Ovary (tissue), 9 donors: ENCODE data around the gene PTPRO. TPM values are rescaled to one million over a fixed set of nuclear protein-coding genes. Genes with fewer than 3 reads are reported as not detected.

ENCODE experiments used
- DNase-seq, 5 donors: peaks; one replicate each; pipeline ENCODE4 v3.0.0-alpha.2; 2019 to 2020
- H3K27ac ChIP-seq, 2 donors: fragments of 200-600 bp; one replicate each; pipeline versions ENCODE4 v1.5.1 to v1.8.0; 2019 to 2022
- H3K27me3 ChIP-seq: fragments of 200-600 bp; one replicate; pipeline ENCODE4 v1.8.0; 2022
- H3K36me3 ChIP-seq: fragments of 200-600 bp; sonication (generic); one replicate; pipeline ENCODE4 v1.5.1; 2019
- H3K4me1 ChIP-seq: one replicate; pipeline ENCODE4 v1.8.1; 2013; ENCODE audit warnings: mild to moderate bottlenecking, moderate library complexity; ENCODE audit not compliant: insufficient read depth
- H3K4me3 ChIP-seq: fragments of 200-600 bp; sonication (generic); one replicate; pipeline ENCODE4 v1.5.1; 2017
- H3K9me3 ChIP-seq, 2 donors: fragments of 200-600 bp in 1 of 2; sonication (generic) in 1 of 2; one replicate each; pipeline versions ENCODE4 v1.5.1 to v1.8.1; 2013 to 2019; ENCODE audit warnings: mild to moderate bottlenecking in 1 of 2, moderate library complexity in 1 of 2
- EP300 ChIP-seq: sonication (generic); formaldehyde crosslinking; IDR thresholded peaks from one replicate; pipeline ENCODE4 v1.6.1; 2017; ENCODE audit warnings: antibody characterized with exemption
- POLR2A ChIP-seq: fragments of 450-650 bp; IDR thresholded peaks from one replicate; pipeline ENCODE4 v1.6.1; 2017; ENCODE audit warnings: antibody characterized with exemption, mild to moderate bottlenecking, moderate library complexity
- WGBS, 3 donors: extraction: QIAGEN DNeasy Blood & Tissue Kit in 1 of 3; methylation state at CpG; one replicate each; pipeline versions ENCODE4 v1.1.5 to v1.1.7; 2013 to 2017; 5-methylcytosine and 5-hydroxymethylcytosine counted together
- intact Hi-C, 4 donors: fragments of 100-400 bp; cut with DNase I; formaldehyde crosslinking; loops; one replicate each; pipeline versions ENCODE4 v1.11.0 to v1.15.1; 2022 to 2023
- polyA plus RNA-seq, 2 donors: library from polyadenylated mRNA; stranded (reverse); fragments of 200-250 nt in 1 of 2; fragments of 350-450 nt in 1 of 2; fragmentation: Illumina TruSeq in 1 of 2; extraction: RNeasy Lipid Tissue Mini Kit (QIAGEN cat#74804) in 1 of 2; gene quantifications; one replicate each; pipeline ENCODE4 v1.2.3, GENCODE V29; 2013 to 2014
- total RNA-seq, 7 donors: library from RNA; depleted of rRNA in 2 of 7; stranded (reverse); fragments of >200 nt in 2 of 7; fragmentation: NEBNext Ultra II Directional in 3 of 7; extraction: Animal tissue kit (Norgen Biotek cat#: 25700) in 3 of 7; gene quantifications; one replicate each; pipeline versions ENCODE4 v1.1.0 to v1.2.4, GENCODE V29; 2016 to 2023
- TF ChIP-seq, protein P1 (sequence below), 3 donors: fragments of 450-650 bp in 2 of 3; fragments of 200-600 bp in 1 of 3; IDR thresholded peaks; one replicate each; pipeline versions ENCODE4 v1.5.1 to v1.8.0; 2016 to 2022; ENCODE audit warnings: antibody characterized with exemption in 3 of 3, mild to moderate bottlenecking in 1 of 3
- donor health status: DM: no; HTN: no; CAD: no; lungs with moderate emphysema.
- donor health status: DM: no; HTN: no; CAD: no.
- donor health status: Bipolar disorder and iron deficiency.
- donor health status: DM: yes; HTN: yes; CAD: no.
- donor health status: DM: no; HTN: no; CAD: no.
- donor health status: DM: yes; HTN: yes; CAD: no.

Gene PTPRO
- total and polyA plus RNA-seq, 9 donors: 0.30 to 3.7 (median 0.83) TPM

DNA sequence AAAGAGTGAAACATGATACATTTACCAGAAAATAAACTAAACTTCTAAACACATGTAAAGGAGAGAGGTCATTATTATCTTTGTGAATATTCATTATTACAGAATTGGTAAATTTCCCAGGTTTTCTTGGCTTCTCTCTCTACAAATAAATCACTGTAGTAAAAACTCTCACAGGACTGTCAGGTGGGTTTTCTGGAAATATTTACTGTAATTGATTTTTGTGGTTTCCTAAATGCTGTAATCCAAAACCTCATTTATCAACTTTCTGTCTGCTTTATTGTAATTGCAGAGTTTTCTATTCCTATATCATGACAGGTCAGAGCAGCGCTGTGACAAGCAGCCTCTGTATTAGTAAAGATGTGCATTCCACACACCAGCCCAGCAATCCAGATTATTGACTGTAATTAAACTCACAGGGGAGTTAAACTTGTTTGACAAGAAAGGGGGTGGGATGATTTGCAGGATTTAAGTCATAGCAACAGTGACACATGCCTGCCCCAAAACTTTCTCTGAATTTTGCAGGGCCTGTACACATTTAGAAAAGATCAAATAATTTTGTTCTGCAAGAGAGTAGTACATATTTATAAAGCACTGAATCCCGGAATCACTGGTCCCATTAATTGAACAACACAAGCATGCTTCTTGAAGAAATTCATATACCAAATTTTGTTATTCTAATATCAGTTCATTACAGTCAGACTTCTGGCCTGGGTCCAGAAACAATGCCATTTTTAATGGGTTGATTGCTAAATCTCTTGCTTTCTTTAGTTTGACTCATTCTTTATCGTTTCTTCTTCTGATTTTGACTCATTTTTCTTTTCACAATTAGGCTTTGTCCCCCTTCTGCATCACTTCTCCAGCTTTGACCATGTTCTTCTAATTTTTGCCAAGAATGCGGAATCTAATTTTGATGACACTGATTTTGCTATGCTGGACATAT lies 42.2 kb downstream of the PTPRO start:
- WGBS, 3 donors: 32 to 45% (median 39%) methylated on average over 4 of the region's 4 CpGs
- no peak for DNase-seq
- Histone ChIP-seq H3K27me3 (no peaks in the 10 kb centered on the region), H3K9me3 (no peaks in the 10 kb centered on the region), H3K4me3 (no peak overlapping the region), H3K27ac (no peak overlapping the region), H3K4me1 (no peaks in the 10 kb centered on the region), H3K36me3 (no peaks in the 10 kb centered on the region)
- TF ChIP-seq, protein P1, sequence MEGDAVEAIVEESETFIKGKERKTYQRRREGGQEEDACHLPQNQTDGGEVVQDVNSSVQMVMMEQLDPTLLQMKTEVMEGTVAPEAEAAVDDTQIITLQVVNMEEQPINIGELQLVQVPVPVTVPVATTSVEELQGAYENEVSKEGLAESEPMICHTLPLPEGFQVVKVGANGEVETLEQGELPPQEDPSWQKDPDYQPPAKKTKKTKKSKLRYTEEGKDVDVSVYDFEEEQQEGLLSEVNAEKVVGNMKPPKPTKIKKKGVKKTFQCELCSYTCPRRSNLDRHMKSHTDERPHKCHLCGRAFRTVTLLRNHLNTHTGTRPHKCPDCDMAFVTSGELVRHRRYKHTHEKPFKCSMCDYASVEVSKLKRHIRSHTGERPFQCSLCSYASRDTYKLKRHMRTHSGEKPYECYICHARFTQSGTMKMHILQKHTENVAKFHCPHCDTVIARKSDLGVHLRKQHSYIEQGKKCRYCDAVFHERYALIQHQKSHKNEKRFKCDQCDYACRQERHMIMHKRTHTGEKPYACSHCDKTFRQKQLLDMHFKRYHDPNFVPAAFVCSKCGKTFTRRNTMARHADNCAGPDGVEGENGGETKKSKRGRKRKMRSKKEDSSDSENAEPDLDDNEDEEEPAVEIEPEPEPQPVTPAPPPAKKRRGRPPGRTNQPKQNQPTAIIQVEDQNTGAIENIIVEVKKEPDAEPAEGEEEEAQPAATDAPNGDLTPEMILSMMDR (IDR thresholded peaks at IDR 0.05): no peak
- TF ChIP-seq POLR2A (no peak), EP300 (no peak)
- intact Hi-C loops: no loop called here

DNA sequence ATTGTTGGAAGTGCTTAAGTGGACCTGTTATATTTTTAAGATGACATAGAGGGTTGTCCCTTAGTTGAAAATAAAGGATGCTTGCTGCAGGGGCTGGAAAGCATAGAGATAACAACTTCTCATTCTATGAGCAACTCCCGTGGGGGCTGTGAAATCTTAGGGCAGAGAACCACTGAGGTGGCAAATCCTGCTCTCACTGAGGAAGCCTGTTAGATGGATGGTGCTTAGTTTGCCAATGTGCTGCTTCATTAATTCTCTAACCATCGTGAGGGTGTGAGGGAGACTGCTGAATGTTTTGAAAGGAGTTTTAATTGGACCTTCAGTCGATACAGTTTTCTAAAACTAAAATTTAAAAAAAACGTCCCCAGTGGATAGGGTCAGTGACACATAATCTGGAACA lies 46.5 kb downstream of the PTPRO start:
- Histone ChIP-seq H3K4me1 (no peaks in the 10 kb centered on the region), H3K9me3 (no peaks in the 10 kb centered on the region), H3K27me3 (no peaks in the 10 kb centered on the region), H3K27ac (no peak overlapping the region), H3K36me3 (no peaks in the 10 kb centered on the region), H3K4me3 (no peak overlapping the region)
- WGBS, 3 donors: 67 to 86% (median 77%) methylated on average over 4 of the region's 4 CpGs
- no peak for TF ChIP-seq POLR2A
- TF ChIP-seq EP300: no peak
- TF ChIP-seq, protein P1 (IDR thresholded peaks at IDR 0.05): no peak
- DNase-seq: no peak
- intact Hi-C loops: no loop called here

DNA sequence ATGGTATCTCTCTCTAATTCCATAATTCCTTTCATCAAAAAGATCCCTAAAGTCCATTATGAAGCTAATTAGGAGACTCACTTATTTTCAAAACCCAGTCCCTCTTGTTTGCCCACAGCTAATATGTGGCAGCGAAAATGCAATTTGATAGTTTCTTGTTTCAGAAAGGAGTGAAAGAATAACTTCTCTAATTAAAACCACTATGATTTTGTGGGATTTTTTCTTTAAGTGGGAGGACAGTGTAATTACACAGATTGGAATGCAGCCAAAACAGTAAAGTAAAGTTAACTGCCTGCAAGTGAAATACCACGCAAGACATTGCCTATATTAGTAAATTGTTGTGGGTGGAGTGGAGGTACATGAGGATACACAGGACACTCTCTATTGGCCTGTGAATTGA lies 50.0 kb downstream of the PTPRO start:
- no peak for DNase-seq
- no peaks in the 10 kb centered on the region for H3K4me1 ChIP-seq
- no peak for TF ChIP-seq POLR2A
- TF ChIP-seq, protein P1 (IDR thresholded peaks at IDR 0.05): no peak
- no peaks in the 10 kb centered on the region for H3K27me3 ChIP-seq
- intact Hi-C loops: no loop called here
- no peaks in the 10 kb centered on the region for H3K9me3 ChIP-seq
- 68 to 79% (median 77%) methylated on average over 2 of the region's 2 CpGs for WGBS, 3 donors
- no peak overlapping the region for H3K4me3 ChIP-seq
- no peak overlapping the region for H3K27ac ChIP-seq
- H3K36me3 ChIP-seq: no peaks in the 10 kb centered on the region

DNA sequence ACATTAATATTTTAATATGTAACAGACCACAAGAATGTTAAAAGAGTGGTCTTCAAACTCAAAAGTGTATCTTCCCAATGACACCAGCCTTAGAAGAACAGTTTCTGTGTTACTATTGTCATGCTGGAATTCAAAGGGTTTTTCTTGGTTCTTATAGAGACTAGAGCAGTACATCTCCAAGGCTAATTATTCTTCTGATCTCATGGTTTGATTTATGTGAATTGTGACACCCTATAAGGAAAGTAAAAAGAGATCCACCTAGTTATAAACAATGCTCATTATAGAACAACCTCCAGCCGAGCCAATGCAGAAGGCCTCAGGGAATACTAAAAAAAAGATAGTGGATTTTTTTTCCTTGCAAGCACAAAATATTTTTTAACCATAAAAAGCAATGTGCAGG lies 65.5 kb downstream of the PTPRO start:
- Histone ChIP-seq H3K27ac (no peak overlapping the region), H3K4me1 (no peaks in the 10 kb centered on the region), H3K27me3 (no peaks in the 10 kb centered on the region), H3K36me3 (no peaks in the 10 kb centered on the region), H3K4me3 (no peak overlapping the region), H3K9me3 (no peaks in the 10 kb centered on the region)
- intact Hi-C loops: no loop called here
- no peak for TF ChIP-seq POLR2A
- no peak for TF ChIP-seq EP300
- TF ChIP-seq, protein P1 (IDR thresholded peaks at IDR 0.05): no peak
- DNase-seq: no peak
- WGBS, 3 donors: 7 to 24% (median 14%) methylated on average over 1 of the region's 1 CpG
